Transverse colon (tissue), 4 donors: Measurements from ENCODE around the gene RGP1.

Experiments used
- CTCF ChIP-seq, 5 experiments: fragments of 200-600 bp in 3 of 5; fragments of 450-650 bp in 2 of 5; sonication (generic) in 3 of 5; IDR thresholded peaks; 1 replicate in 2 of 5; 2 replicates in 3 of 5; pipeline ENCODE4 v1.5.1; 2016 to 2017; ENCODE audit warnings: antibody characterized with exemption in 5 of 5, inconsistent platforms in 3 of 5, mild to moderate bottlenecking in 2 of 5, moderate library complexity in 1 of 5
- EP300 ChIP-seq: sonication (generic); formaldehyde crosslinking; IDR thresholded peaks from one replicate; pipeline ENCODE4 v1.6.1; 2017; ENCODE audit warnings: antibody characterized with exemption, low read depth
- POLR2A ChIP-seq: fragments of 450-650 bp; IDR thresholded peaks from one replicate; pipeline ENCODE4 v1.6.1; 2016; ENCODE audit warnings: antibody characterized with exemption, mild to moderate bottlenecking, moderate library complexity
- POLR2AphosphoS5 ChIP-seq, 3 donors: sonication (generic); formaldehyde crosslinking; IDR thresholded peaks; one replicate each; pipeline ENCODE4 v1.6.1; 2016; ENCODE audit warnings: antibody characterized with exemption in 3 of 3

DNA sequence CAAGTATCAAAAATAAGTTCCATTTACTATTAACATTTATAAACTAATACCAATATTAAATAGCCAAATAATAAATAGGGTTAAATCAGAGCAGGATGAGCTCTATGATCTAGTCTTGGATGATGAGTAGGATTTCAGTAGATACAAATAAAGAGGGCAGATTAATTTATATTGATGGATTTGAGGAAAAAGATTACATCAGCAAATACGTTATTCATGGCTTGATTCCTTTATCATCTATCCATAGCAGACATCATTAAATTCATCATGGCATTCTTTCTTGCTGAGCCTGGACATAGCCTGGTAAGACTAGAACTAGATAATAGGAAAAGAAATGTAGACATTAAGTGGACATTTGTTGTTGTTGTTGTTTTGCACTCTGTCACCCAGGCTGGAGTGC is 18.4 kb downstream of the RGP1 start:
- no peak for TF ChIP-seq POLR2A
- no peak for TF ChIP-seq EP300
- TF ChIP-seq CTCF (IDR thresholded peaks at IDR 0.05) = no peak
- no peak for TF ChIP-seq POLR2AphosphoS5 (IDR thresholded peaks at IDR 0.05)
